GM18507 (cell line): Measurements from ENCODE around the gene SLC12A4.

Experiments
- DNase-seq: peaks from one replicate; pipeline ENCODE4 v3.0.0; 2011; ENCODE audit warnings: low read depth; ENCODE audit not compliant: insufficient read length; ENCODE audit errors: extremely low spot score
- FAIRE-seq: peaks from 2 replicates; lab custom pipeline; 2011; peaks lifted over from hg19 to GRCh38; lab: Jason Lieb, UNC

SLC12A4 gene

DNA sequence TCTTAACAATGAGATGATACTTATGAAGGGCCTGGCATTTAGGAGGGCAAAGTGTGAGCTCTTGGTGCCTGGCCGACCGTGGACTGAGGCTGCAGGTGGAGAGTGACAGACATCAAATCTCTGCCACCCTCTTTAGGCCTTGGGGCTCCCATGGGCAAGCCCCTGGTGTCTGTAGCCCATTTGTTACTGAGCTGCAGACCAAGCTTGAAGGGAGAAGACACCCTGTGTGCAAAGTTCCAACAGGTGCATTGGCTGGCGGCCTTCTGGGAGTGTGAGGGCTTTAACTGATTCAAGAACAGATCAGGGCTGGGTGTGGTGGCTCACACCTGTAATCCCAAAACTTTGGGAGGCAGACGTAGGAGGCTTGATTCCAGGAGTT lies 36.0 kb downstream of the SLC12A4 start:
- DNase-seq (no peak), FAIRE-seq (no peak)

DNA sequence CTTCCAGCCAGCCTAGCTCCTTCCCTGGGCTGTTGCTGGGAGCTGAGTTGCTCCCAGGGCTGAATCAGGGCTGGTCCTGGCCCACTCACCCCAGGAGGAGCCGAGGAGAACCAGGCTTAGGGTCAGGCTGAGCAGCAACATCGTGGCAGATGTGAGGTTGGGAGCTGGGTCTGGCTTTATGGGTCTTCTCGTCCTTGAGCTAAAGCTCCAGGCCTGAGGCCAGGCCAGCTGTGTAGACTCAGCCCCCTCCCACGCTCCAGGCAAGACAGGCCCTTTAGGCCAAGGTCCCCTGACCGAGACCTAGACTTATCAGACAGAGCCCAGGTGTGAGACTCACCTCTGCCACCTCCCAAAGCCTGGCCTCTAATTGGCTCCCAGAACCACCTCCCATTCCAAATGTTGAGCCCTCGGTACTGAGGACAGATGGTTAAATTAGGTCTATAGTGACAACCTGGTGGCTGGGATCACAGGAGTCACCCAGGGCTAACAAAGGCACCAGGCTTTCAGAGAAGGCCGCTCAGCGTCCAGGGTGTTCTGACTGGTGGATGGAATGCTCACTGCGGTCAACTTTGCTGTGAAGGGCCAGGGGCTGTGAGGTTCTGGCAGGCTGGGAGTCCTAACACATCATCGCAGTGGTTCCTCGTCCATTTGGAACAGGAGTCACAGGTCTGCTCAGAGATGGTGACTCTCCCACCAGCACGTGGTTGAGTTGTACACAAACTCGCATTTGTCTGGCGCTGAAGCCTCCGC lies 36.5 kb downstream of the SLC12A4 start, which contains the start of gene CTRL:
TSS of gene CTRL (minus strand) at position 151 of the 750 bp plus-strand sequence. CDS start at position 141, 10 bp downstream.
- no peak for DNase-seq
- FAIRE-seq: no peak

DNA sequence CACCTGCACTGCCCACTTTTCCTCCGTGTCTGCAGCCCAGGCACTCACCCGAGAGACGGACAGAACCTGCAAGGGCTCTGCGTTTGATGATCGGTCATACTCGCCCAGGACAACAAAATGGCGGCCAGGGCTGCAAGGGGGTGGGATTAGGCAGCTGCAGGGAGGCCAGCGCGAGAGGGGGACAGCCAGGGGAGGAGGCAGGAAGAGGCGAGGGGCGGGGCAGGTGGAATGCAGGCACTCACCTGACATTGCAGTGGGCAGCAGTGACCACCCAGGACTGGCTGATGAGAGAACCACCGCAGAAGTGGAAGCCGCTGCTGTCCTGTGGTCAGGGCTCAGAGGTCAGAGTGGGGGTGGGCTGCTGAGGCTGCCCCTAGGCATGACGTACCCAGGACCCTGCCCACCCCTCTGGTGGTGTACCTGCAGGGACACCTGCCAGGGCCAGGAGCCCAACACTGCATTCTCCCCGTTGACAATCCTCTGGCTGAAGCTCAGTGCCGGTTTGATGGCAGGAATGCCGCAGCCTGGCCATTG lies 37.7 kb downstream of the SLC12A4 start:
- FAIRE-seq: no peak

DNA sequence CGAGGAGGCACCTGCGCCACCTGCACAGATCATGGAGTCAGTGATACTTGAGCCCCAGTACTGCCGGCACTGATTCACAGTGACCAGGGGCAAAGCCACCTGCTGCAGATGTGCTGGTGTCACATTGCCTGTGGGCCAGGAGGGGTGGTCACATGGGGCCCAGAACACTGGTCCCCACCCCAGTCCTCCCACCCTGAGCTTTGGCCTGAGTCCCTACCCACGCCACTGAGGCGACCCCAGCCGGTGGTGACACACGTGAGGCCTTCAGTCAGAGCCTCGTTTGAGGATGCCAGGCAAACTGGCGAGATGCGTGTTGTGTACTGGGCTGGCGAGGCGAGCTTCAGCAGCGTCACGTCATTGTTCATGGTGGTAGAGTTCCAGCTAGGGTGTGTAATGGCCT lies 38.2 kb downstream of the SLC12A4 start:
- DNase-seq: no peak
- FAIRE-seq: no peak

More for the DNA sequence above, 37.7 kb downstream of the SLC12A4 start:
- DNase-seq: no peak

DNA sequence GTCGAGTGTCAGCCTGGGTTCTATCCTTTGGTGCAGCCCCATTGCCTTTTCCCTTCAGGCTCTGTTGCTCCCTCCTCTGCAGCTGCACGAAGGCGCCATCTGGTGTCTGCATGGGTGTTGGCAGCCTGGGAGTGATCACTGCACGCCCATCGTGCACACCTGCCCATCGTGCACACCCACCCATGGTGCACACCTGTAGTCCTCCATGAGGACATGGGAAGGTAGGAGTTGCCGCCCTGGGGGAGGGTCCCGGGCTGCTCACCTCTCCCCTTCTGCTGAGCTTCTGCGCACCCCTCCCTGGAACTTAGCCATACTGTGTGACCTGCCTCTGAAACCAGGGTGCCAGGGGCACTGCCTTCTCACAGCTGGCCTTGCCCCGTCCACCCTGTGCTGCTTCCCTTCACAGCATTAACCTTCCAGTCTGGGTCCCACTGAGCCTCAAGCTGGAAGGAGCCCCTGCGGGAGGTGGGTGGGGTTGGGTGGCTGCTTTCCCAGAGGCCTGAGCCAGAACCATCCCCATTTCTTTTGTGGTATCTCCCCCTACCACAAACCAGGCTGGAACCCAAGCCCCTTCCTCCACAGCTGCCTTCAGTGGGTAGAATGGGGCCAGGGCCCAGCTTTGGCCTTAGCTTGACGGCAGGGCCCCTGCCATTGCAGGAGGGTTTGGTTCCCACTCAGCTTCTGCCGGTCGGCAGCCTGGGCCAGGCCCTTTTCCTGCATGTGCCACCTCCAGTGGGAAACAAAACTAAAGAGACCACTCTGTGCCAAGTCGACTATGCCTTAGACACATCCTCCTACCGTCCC lies 39.7 kb downstream of the SLC12A4 start:
- FAIRE-seq: peak; percentile 86

DNA sequence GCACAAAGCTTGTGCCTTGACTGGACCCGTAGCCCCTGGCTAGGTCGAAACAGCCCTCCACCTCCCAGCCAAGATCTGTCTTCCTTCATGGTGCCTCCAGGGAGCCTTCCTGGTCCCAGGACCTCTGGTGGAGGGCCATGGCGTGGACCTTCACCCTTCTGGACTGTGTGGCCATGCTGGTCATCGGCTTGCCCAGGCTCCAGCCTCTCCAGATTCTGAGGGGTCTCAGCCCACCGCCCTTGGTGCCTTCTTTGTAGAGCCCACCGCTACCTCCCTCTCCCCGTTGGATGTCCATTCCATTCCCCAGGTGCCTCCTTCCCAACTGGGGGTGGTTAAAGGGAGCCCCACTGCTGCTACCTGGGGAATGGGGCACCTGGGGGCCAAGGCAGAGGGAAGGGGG lies 40.3 kb downstream of the SLC12A4 start:
- no peak for DNase-seq
- FAIRE-seq: no peak

More for the DNA sequence above, 39.7 kb downstream of the SLC12A4 start:
- DNase-seq: peak; percentile 75

DNA sequence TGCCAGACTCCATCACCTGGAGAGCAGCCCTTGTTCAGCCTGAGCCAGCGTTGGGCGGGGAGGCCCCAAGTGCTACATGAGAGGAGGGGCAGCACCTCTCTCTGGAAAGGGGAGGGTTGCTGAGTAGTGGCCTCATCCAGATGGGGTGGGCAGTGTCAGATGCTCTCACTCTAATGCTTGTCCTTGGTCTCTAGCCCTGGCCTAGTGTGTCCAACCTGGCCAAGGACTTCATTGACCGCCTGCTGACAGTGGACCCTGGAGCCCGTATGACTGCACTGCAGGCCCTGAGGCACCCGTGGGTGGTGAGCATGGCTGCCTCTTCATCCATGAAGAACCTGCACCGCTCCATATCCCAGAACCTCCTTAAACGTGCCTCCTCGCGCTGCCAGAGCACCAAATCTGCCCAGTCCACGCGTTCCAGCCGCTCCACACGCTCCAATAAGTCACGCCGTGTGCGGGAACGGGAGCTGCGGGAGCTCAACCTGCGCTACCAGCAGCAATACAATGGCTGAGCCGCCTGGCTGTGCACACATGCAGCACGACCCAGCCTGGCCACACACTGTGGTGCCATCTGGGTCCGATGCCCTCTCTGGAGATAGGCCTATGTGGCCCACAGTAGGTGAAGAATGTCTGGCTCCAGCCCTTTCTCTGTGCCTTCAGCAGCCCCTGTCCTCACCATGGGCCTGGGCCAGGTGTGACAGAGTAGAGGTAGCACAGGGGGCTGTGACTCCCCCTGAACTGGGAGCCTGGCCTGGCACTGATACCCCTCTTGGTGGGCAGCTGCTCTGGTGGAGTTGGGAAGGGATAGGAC lies 41.1 kb downstream of the SLC12A4 start:
- no peak for FAIRE-seq

DNA sequence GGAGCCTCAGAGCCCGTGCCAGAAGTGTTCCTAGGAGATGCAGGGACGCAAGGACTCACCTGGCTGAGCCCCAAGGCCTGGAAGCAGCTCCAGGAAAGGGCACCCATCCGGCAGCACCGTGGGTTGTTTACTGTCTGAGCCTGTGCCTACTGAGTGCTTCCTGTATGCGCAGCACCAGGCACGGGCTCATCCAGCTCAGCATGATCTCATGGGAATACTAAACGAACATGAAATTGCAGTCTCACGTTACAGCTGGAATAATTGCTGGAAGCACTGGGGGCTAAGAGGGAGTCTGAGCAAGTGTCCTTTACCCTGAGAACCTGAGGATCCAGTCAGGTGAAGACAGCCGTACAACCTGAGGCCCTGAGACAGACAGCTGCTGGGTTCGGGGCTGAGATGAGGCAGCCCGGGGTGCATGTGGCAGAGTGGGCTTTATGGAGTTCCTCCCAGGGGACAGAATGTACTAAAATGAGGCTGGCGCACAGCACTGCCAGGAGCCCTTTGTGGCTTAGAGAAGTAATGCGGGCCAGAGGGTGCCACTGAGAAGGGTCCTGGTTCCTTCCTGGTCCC lies 42.2 kb downstream of the SLC12A4 start:
- DNase-seq (no peak), FAIRE-seq (no peak)

More for the DNA sequence above, 41.1 kb downstream of the SLC12A4 start:
- DNase-seq: no peak

DNA sequence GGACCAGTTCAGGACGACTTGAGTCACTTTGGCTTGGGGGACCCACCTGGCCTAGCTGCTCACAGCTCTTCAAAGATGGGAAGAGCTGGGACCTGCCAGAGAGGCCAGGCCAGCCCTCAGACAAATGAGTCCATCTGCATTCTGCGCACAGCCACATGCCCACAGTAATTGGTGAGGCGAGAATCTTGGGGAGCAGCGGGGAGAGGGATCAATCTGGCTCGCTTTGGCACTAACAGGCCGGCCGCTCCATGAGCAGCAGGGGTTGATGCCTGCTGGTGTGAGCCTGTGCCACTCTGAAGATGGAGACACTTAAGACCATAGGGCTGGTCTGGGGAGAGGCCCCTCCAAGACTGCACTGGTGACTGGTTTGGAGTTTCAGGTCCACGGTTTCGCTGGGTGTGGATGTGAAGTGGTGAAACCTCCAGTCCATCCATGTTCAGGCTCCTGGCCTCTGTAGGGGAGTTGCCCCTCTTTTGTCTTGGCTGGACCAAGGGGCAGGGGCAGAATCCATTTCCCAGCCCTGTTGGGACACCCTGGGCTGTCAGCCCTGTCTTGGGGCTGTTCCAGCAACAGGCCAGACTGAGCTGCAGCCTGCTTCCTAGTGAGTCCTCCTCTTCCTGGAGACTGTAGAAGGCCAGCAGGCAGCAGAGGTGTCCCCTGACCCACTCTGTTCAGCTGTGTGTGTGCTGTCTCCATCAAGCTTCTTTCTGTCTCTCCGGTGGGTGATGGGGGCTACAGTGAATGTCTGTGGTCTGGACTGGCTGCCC lies 44.1 kb downstream of the SLC12A4 start:
- DNase-seq (no peak), FAIRE-seq (no peak)

DNA sequence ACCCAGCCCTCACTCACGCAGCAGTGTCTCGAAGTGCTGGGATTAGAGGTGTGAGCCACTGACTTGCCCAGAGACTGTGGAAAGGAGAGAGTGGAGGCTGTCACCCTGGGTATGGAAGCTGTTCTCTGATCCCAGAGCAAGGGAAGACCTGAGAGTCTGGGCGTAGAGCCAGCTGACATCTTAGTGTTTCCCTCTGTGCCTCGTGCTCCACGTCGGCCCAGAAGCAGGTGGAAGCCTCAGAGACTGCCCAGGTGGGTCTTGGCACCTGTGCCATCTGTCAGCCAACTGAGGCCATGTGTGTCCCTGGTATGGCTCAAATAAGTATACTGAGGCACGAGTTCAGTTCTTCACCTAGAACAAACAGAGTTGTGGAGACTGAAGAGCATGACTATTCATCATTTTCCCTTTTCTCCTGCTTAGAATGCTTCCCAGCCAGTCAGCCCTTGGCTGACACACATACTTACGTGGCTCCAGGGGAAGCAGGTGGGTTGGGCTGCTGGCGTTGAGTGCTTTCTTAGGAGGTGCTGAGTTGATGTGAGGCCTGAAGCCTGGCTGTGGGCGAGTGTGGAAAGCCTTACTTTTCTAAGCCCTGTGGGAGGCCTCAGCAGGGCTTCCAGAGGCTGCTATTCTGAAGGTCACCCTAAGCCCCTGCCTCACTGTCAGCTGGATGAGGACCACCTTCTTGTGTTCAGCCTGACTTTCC lies 44.9 kb downstream of the SLC12A4 start:
- no peak for FAIRE-seq
- DNase-seq: no peak

DNA sequence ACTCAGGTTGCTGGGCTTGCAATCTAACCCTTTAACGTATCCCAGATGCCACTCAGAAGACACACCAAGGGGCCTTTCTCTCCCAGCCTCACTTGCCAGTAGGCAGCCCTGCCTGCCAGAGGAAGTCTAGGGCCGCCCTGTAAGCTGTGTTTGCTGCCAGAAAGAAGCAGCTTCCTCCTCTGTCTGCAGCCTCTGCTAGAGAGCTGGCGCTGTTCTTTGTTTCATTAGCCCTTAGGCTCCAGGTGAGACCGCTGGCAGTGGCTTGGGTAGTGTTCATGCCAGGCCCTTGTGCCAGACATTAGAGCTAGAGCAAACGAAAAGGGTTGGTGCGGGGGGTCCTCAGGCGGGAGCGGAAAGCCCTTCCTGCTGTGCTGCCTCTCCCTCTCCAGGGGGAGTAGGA lies 45.7 kb downstream of the SLC12A4 start:
- FAIRE-seq: no peak
- no peak for DNase-seq

DNA sequence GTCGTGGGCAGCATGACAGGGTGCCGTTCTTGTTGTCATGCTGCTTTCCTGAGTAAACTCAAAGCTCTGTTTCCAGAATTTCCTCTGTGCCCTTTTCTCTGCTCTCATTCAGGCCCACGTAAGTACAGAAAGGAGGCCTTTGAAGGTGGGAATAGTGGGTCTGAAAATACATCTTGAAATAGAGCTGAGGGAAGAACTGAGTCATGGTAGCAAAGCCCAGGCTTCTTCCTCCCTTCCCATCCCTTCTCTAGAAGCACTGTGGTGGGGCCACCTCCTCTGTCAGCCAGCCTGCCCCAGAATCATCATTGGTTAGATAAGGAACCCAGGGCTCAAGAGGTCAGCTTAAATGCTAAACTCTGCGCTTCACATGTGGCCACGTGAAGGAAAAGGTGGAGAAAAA lies 46.2 kb downstream of the SLC12A4 start:
- no peak for FAIRE-seq
- no peak for DNase-seq

DNA sequence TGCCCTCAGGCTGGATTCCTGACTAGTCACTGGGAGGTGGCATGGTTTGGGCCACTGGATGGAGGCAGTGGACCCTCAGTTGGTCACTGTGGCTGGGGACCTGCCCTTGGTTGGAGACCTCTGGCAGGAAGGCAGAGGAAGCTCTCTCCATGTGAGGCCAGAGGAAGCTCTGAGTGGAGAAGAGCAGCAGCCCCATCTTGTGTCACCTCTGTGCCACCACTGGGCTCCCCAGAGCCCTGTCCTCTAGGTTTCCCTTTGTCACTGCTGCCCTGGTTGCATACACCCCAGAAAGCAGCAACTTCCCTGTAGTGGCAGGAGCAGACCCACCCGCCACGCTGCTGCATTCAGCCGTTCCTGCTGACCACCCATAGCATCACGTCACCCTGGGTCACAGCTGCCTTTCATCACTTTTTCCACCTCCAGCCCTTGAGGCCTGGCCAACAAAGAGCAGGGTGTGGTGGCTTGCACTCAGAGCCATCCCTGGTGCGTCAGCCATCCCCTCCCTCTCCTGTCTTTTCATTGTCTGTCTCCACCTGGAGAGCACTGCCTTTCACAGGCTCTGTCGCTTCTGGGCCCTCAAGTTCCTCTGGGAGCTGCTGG lies 48.7 kb downstream of the SLC12A4 start:
- FAIRE-seq: no peak
- no peak for DNase-seq

DNA sequence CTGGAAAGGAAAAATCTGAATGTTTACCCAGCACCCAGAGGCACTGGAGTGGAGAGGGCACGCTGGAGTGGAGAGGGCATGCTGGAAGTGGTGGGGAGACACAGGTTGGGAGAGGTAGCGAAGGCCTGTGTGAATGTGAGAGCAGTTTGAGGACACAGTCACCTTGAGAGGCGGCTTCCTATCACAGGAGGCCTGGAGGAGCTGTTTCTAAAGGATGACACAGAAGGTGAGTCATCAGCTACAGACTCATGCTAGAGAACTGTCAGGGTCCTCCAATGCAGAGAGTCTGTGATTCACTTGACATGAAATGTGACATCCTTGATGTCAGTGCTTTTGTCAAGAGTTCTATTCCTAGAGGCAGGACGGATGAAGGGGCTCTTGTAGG lies 50.6 kb downstream of the SLC12A4 start:
- DNase-seq: no peak
- FAIRE-seq: no peak

DNA sequence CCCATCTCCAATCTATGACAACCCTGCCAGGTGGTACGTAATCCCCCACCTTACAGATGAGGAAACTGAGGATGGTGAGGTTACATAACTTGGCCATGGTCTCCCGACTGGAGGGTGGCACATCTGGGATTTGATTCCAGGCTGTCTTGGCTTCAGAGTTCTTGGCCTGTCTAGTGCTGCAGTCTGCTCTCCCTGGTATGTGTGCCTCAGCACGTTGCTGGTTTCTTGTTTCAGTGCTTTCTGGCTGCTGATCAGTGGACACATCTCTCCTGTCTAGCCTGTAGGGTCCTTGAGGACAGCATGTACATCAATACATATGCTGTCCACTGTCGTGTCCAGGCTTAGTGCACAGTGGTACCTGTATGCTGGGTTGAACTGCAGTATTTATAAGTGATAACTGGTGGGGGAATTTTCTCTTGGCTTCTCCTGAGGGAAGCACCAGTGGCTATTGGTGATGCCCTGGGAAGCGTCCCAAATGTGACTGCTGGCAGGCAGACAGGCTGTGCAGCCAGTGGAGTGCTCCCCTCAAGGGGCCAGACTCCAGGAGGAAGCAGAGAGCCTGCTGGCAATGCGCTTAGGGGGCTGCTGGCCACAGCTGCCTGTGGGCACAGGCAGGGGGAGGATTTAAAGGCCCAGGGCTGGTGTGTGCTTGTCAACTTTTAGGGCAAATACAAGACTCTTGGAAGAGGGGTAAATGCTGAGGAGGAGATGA lies 51.1 kb downstream of the SLC12A4 start:
- FAIRE-seq: no peak
- DNase-seq: no peak

DNA sequence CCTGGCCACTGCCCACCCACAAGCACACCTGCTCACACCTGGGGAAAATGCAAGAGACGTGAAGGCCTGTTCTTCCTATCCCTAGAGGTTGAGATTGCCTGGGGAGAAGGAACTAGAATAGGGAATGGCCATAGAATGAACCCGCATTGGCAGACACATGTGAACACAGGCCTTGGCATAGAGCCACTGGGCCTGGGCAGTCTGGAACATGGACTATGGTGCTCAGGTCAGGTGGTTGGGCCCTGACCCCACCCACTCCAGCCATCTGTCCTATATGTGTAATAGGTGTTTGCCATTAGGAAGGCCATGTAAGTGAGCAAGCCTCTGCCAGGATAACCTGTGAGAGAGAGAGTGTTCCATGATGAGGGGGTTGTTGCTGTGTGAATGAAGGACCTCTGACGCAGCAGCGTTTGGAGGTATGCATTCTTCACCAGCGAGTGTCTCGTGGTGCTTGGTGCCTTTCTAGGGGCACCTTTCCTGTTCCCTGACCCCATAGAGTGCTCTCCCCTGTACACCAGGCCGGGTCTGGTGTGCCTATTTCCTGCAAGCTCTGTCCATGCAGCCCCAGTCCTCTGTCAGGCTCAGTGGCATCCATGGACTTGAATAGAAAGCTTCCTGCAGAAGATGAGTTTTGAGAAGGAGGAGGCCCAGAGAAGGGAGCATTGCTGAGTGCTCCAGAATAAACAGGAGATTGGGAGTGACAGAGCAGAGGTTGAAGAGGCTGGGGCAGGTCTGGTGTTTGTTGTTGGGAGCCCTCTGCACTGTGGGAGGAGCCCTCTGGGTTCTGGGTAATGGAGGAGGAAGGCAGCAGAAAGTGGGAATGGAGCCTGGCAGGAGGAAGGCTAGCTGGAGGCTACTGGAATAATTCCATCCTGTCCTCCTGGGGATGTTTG lies 52.4 kb downstream of the SLC12A4 start:
- DNase-seq (no peak), FAIRE-seq (no peak)
